ENCODE results near the gene ZFAND3. TPM values are rescaled to one million over a fixed set of nuclear protein-coding genes. Genes with fewer than 3 reads are reported as not detected.

Gene ZFAND3
- 6.4 TPM for polyA plus RNA-seq

GRCh38 chr6:37819177-37819801, at the start of gene ZFAND3:
Gene ZFAND3 (plus strand): TSS chr6:37819727. CDS start chr6:37819946, 219 bp downstream.
- H3K27ac Mint-ChIP-seq, result peak within 1 kb of the TSS; percentile 98 to 100 (median 99)
- no peaks in the 10 kb centered on the region for H3K27me3 Mint-ChIP-seq
- peaks cover 32 to 39% (median 34%) of the 10 kb centered on the region in 3 donors for H3K4me1 Mint-ChIP-seq
- H3K4me3 Mint-ChIP-seq, result peak within 1 kb of the TSS; percentile 95 to 99 (median 98)
- no peaks in the 10 kb centered on the region for H3K9me3 Mint-ChIP-seq
- peaks cover 2% of the 10 kb centered on the region for H3K36me3 Mint-ChIP-seq

DNA sequence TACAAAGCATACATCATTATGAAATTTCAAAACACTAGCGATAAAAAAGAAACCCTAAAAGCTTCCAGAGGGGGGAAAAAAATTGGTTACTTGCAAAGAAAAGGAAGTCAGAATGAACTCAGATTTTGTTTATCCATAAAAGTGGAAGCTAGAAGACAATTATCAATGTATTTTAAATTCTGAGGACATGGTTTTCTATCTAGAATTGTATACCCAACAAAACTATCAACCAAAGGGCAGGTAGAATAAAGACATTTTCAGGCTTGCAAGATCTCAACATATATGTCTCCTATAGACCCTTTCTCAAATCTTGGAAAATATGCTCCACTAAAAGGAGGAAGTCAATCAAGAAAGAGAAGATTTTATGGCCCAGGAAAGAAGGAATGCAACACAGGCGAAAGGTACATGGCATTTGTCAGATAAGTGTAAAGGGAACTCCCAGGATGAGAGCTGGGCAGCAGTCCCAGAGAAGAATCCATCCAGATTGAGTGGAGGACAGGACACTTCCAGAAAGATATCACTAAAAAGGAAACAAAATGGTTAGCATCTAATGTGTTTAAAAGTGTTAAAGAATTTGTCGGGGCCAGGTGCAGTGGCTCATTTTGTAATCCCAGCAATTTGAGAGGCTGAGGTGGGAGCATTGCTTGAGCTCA, 45.4 kb upstream of the ZFAND3 start:
- Mint-ChIP-seq H3K27me3 (peaks cover 2% of the 10 kb centered on the region), H3K27ac (no peak overlapping the region), H3K4me1 (peaks cover 0 to 4% (median 0%) of the 10 kb centered on the region in 3 donors), H3K36me3 (no peaks in the 10 kb centered on the region), H3K4me3 (no peak overlapping the region), H3K9me3 (peaks cover 2 to 7% (median 3%) of the 10 kb centered on the region in 3 donors)

GRCh38 chr6:37776566-37776965, 43.0 kb upstream of the ZFAND3 start:
- H3K36me3 Mint-ChIP-seq, result no peaks in the 10 kb centered on the region
- H3K4me1 Mint-ChIP-seq, result peaks cover 0 to 4% (median 0%) of the 10 kb centered on the region in 3 donors
- H3K4me3 Mint-ChIP-seq, result peak overlapping the region in 1 of 4 donors; percentile 6
- H3K9me3 Mint-ChIP-seq, result peaks cover 2 to 7% (median 3%) of the 10 kb centered on the region in 3 donors
- H3K27me3 Mint-ChIP-seq, result peaks cover 2% of the 10 kb centered on the region
- H3K27ac Mint-ChIP-seq, result no peak overlapping the region

DNA sequence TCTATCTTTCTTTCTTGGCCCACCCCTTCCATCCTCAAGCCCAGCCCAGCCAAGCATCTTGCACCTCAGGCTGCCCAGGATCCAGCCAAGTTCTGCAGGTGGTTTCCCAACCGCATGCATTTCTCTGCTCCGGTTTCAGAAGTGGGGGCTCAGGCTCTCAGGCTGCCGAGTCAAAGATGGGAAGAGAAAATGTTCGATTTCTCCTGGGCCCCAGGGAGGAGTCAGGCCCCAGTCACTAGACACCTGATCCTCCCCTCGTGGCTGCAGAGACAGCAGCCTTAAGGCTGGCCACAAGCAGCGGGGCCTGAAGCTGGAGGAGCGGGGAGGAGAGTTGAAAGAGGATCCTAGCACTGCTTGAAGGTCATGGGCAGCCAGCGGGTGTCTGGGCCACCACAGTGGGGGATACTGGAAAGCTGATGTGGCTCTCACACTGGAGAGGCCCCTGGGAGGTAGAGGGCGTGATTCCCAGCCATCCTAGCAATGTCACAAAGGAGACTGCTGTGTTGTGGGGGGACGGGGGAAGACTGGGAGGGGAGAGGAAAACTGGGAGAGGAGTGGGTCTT, 42.2 kb upstream of the ZFAND3 start:
- peaks cover 2 to 7% (median 3%) of the 10 kb centered on the region in 3 donors for H3K9me3 Mint-ChIP-seq
- no peaks in the 10 kb centered on the region for H3K36me3 Mint-ChIP-seq
- no peak overlapping the region for H3K27ac Mint-ChIP-seq
- H3K27me3 Mint-ChIP-seq, result peaks cover 5% of the 10 kb centered on the region
- peaks cover 0 to 4% (median 0%) of the 10 kb centered on the region in 3 donors for H3K4me1 Mint-ChIP-seq
- no peak overlapping the region for H3K4me3 Mint-ChIP-seq

DNA sequence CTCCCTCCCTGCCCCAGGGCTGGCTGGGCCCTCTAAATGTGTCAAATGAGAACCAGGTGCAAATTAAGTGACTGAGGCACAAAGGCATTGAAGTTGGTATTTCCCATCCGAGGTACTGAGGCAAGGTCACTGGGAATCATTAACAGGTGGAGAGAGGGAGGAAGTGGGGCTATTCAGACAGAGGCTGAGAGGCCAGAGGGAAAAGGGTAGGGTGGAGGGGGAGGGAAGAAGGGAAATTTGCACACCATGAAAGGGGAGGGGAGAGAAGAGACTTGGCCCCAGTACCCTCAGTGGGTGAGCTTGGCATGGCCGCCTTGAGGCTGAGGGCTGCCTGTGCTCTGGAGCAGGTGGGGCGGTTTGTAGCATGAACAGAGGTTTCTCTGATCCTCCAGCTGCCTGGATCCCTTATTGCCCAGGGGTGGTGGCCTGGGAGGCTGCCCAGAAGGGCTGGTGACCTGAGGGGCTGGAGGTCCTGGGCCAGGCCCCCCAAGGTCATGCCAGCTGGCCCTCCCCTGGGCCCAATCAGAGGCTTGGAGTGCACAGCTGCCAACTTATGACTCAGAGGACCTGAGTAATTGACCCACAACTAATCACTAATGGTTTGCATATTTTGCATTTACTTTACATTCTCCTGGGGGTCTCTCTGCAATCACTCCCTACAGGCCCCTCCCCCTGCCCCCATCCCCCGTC, 40.3 kb upstream of the ZFAND3 start:
- no peak overlapping the region for H3K27ac Mint-ChIP-seq

DNA sequence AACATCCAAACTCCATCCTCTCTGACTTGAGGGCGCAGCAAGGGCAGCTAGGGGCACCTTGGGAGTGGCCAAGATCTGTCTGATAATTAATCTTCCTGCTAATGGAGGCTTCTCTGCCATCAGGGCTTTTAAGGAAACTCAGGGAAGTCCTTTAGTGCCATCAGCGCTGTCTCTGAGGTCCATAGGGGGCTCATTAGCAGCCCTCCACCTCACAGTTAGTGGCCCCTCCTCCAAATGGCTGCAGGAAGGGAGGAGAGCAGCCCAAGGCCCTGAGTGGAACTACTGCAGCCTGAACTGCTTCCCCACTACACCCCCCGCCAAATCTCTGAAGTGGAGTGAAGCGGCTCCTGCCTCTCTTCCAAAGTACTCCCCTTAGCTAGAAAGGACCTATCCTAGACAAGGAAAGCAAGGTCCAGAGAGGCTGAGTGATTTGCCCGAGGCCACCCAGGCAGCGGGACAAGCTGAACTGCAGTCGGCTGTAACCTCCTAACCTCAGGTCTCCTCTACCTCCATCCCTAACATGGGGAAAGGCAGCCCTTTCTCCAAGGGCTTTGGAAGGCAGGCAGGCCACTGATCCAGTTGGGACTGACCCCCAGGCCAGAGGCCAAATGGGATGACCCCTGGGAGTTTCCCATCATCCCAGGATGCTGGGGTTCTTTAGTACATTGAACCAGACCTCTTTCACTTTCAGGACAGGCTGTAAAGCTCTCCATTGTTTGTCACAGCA, 39.5 kb upstream of the ZFAND3 start:
- no peaks in the 10 kb centered on the region for H3K36me3 Mint-ChIP-seq
- no peak overlapping the region for H3K27ac Mint-ChIP-seq
- peaks cover 19% of the 10 kb centered on the region for H3K27me3 Mint-ChIP-seq
- peak overlapping the region in 1 of 4 donors; percentile 26 for H3K4me3 Mint-ChIP-seq
- peaks cover 10 to 13% (median 11%) of the 10 kb centered on the region in 3 donors for H3K4me1 Mint-ChIP-seq
- no peaks in the 10 kb centered on the region for H3K9me3 Mint-ChIP-seq

More for the DNA sequence above, 40.3 kb upstream of the ZFAND3 start:
- H3K9me3 Mint-ChIP-seq, result peaks cover 0 to under 1% (median 0%) of the 10 kb centered on the region in 3 donors
- peaks cover 7 to 12% (median 9%) of the 10 kb centered on the region in 3 donors for H3K4me1 Mint-ChIP-seq
- no peak overlapping the region for H3K4me3 Mint-ChIP-seq
- no peaks in the 10 kb centered on the region for H3K36me3 Mint-ChIP-seq
- peaks cover 13% of the 10 kb centered on the region for H3K27me3 Mint-ChIP-seq

GRCh38 chr6:37781788-37782187, 37.7 kb upstream of the ZFAND3 start:
- peaks cover 28% of the 10 kb centered on the region for H3K27me3 Mint-ChIP-seq
- H3K9me3 Mint-ChIP-seq, result no peaks in the 10 kb centered on the region

GRCh38 chr6:37783025-37783855, 36.3 kb upstream of the ZFAND3 start:
- Mint-ChIP-seq H3K27ac (no peak overlapping the region), H3K9me3 (no peaks in the 10 kb centered on the region), H3K4me1 (peaks cover 9 to 13% (median 10%) of the 10 kb centered on the region in 3 donors), H3K36me3 (no peaks in the 10 kb centered on the region), H3K4me3 (peak overlapping the region; percentile 72 to 94 (median 86)), H3K27me3 (peaks cover 28% of the 10 kb centered on the region)

More at GRCh38 chr6:37781788-37782187, 37.7 kb upstream of the ZFAND3 start:
- Mint-ChIP-seq H3K27ac (no peak overlapping the region), H3K4me1 (peaks cover 10 to 13% (median 11%) of the 10 kb centered on the region in 3 donors), H3K36me3 (no peaks in the 10 kb centered on the region), H3K4me3 (no peak overlapping the region)

DNA sequence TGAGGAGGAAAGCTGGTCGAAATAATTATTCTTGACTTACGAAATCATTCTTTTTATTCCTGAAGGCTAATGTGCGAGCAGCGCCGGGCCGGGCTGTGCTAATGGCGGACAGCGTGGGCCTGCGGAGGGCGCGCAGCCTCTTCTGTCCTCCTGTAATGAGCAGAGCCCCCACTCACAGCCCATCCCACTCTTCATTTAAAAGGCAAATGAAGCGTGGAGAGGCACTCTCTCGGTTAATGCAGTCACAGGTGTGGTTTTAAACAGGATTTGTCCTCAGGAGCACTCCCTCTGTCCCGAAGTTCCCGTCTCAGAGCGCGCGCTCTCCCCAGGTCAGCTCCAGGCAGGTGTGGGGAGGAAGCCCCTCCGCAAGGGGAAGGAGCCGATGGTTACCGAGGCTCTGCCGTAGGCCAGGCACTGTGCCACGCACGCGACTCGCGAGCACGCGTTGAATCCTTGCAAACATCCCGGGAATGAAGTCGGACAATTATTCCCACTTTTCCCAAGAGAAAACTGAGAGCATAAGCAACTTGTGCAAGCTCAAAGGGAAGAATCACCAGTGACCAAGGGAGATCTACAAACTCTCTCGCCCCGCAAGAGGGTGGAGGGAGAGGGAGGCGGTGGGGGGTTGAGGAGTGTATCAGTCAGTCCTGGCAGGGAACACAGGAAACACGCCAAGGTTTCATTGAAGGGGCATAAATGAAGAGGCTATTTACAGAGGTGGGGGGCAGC, 35.5 kb upstream of the ZFAND3 start:
- Mint-ChIP-seq H3K27me3 (peaks cover 28% of the 10 kb centered on the region), H3K4me3 (peak overlapping the region; percentile 72 to 94 (median 86)), H3K4me1 (peaks cover 9 to 13% (median 10%) of the 10 kb centered on the region in 3 donors), H3K9me3 (no peaks in the 10 kb centered on the region), H3K36me3 (no peaks in the 10 kb centered on the region), H3K27ac (peak overlapping the region in 1 of 3 donors; percentile 31)

- peaks cover 9 to 13% (median 10%) of the 10 kb centered on the region in 3 donors for H3K4me1 Mint-ChIP-seq
- H3K36me3 Mint-ChIP-seq, result no peaks in the 10 kb centered on the region
- H3K27ac Mint-ChIP-seq, result no peak overlapping the region
- H3K9me3 Mint-ChIP-seq, result no peaks in the 10 kb centered on the region
- peaks cover 28% of the 10 kb centered on the region for H3K27me3 Mint-ChIP-seq
- peak overlapping the region in 3 of 4 donors; percentile 80 to 94 (median 91) for H3K4me3 Mint-ChIP-seq
Measured at GRCh38 chr6:37784585-37784967, 35.0 kb upstream of the ZFAND3 start.

DNA sequence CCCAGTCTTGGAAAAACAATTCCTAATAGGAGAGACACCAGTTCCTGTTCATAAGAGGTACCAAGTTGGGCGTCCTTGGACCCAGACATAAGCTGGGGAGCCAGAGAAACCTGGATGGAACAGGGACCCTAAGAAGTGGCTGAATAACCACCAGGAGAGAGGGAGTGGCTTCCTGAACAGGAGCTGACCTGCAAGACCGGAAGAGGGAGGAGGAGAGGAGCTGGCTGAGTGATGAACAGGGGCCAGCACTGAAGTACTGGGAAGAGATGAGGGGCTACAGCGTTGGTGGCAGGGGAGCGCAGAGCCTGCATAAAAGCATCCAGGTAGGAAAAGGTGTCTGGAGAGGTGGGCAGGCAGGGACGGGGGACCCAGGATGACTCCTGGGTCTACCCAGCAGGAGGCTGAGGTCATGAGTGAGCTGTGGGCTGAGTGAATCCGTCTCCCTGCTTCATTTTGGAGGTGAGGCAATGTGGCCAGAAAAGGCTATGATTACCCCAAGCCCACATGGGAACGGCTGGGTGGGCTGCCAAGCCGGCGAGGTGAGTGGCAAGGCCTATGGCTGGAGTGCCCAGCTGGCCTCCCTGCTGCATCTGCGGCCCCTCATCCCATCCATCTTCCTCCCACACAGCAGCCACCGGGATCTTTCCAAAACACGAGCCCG, 34.4 kb upstream of the ZFAND3 start:
- peaks cover 9 to 13% (median 10%) of the 10 kb centered on the region in 3 donors for H3K4me1 Mint-ChIP-seq
- no peaks in the 10 kb centered on the region for H3K9me3 Mint-ChIP-seq
- no peaks in the 10 kb centered on the region for H3K36me3 Mint-ChIP-seq
- H3K27me3 Mint-ChIP-seq, result peaks cover 28% of the 10 kb centered on the region
- H3K4me3 Mint-ChIP-seq, result peak overlapping the region in 3 of 4 donors; percentile 17 to 94 (median 23)
- H3K27ac Mint-ChIP-seq, result no peak overlapping the region

GRCh38 chr6:37785663-37786270, 33.8 kb upstream of the ZFAND3 start:
- H3K36me3 Mint-ChIP-seq, result no peaks in the 10 kb centered on the region
- no peak overlapping the region for H3K27ac Mint-ChIP-seq
- H3K4me3 Mint-ChIP-seq, result peak overlapping the region; percentile 5 to 65 (median 38)
- H3K9me3 Mint-ChIP-seq, result no peaks in the 10 kb centered on the region
- peaks cover 9 to 13% (median 10%) of the 10 kb centered on the region in 3 donors for H3K4me1 Mint-ChIP-seq
- H3K27me3 Mint-ChIP-seq, result peaks cover 27% of the 10 kb centered on the region

All from IgD-negative memory B cell (primary cell).